Stimulated activated CD4-positive, alpha-beta T cell treated with anti-CD3 and anti-CD28 coated beads, Interleukin-4, amount 100 ng/mL, for 4 hours (primary cell): ENCODE data around the gene CCDC122.
"Not testable (repeated sequence)": the region's sequence is repeated elsewhere in the genome, so short reads cannot be mapped to it uniquely, and the experiment has no call there.

Source experiments
- DNase-seq, 2 experiments: peaks; one replicate each; pipeline ENCODE4 v3.0.0-alpha.2; 2020

Gene CCDC122

GRCh38 chr13:43876366-43876765 lies 3.2 kb downstream of the CCDC122 start:
- no peak for DNase-seq

GRCh38 chr13:43874504-43875092 lies 4.9 kb downstream of the CCDC122 start:
- DNase-seq = no peak

DNA sequence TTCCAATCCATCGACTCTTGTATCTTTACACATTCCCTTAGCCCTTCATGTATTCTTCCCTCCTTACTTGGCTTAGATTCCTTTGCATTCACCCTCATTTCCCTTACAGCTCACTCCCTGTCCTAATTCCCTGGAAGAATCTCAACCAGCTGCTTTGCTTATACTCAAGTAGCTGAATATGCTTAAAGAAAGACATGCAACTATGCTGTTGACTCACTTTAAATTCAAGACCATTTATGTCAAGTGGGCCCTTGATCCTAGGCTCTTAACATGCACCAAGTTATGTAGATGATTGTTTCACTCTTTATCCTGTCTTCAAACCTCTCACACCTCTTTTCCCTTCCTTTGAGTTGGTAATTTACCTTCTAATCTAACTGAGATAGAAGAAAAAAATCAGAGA lies 7.4 kb downstream of the CCDC122 start:
- DNase-seq = no peak

DNA sequence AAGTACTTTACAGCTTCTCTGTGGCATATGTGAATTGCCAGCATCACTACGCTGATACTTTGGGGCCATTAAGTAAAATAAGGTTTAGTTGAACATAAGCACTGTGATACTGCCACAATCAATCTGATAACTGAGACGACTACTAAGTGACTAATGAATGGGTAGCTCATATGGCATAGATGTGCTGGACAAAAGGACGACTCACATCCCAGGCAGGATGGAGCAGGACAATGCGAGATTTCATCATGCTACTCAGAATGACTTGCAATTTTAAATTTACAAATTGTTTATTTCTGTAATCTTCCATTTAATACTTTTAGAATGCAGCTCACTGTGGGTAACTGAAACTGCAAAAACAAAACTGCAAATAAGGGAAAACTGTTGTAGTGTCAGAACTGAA lies 13.6 kb downstream of the CCDC122 start:
- DNase-seq = no peak

GRCh38 chr13:43864921-43865320 lies 14.6 kb downstream of the CCDC122 start:
- DNase-seq = no peak

DNA sequence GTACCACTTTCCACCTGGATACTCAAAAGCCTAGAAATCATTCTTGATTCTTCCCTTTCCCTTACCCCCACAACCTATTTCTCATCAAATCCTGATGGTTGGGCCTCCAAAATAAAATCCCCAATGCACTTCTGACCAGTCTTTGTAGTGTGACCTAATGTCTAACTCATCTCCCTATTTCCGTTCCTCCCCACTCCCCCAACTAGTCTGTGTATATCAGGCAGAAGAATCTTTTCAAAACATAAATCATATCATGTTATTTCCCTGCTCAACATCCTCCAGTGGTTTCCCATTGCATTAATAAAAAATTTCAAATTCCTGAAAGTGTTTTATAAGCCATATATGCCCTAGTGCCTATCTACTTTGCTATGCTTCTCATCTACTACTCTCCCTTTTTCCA lies 17.7 kb downstream of the CCDC122 start:
- DNase-seq = no peak

- DNase-seq = no peak
These were observed 26.6 kb downstream of the CCDC122 start for GRCh38 chr13:43852923-43853404.

DNA sequence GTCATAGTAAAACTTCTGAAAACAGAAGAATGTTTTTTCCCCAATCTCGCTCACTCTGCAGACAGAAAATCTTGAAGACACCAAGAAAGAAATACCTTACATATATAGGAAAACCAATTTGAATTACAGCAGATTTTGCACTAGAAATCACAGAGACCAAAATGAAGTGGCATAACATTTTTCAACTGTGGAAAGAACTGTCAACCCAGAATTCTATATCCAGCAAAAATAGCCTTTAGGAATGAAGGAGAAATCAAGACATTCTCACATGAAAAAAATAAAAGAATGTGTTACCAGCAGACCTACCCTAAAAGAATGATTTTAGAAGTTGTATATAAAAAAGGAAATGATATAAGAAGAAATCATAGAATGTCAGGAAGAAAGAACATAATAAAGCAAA lies 28.7 kb downstream of the CCDC122 start:
- DNase-seq = no peak

- DNase-seq = no peak
These were observed 31.4 kb downstream of the CCDC122 start for GRCh38 chr13:43848001-43848649.

DNA sequence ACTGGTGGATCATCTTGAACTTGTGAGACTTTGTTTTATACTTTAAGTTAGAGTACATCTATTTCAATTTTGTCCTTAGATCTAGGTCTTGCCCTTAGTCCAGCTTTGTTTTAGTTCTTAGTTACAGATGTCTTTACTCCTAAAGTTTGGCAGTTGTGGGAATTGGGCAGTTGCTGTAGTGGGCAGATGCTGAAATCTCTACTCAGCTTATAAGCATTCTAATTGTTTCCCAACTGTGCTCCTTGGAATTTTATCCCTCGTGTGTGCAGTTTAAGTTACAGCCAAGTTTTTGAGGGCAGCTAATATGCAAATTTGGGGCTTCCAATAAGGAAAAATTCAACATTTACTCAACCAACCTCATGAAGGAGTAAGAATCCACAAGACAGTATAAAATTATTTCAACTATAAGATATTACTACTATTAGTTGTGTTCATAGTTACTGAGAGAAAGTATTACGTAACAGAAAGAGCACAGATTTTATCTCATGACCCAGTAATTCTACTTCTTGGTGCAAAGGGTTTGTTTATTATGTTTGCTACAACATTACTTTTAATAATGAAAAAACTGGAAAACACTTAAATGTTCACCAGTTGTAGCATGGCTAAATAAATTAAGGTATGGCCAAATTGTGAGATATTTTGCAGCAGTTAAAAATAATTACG lies 32.9 kb downstream of the CCDC122 start:
- DNase-seq = no peak

DNA sequence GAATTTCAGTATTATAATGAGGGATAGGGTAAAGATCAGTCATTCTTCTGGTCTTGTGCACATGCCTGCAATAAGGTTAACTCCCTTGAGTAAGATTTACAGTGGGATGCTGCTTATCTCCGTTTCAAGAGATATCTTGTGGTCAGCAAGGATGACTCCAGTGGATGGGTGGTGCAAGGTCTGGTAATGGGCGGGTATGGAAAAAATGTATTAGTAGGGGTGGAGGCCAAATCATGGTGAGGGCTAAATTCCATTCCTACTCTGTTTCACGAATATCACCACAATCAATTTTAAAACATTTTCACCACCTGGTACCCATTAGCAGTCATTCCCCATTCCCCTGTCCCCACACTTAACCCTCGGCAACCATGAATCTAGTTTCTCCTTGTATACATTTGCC lies 40.6 kb downstream of the CCDC122 start:
- no peak for DNase-seq

DNA sequence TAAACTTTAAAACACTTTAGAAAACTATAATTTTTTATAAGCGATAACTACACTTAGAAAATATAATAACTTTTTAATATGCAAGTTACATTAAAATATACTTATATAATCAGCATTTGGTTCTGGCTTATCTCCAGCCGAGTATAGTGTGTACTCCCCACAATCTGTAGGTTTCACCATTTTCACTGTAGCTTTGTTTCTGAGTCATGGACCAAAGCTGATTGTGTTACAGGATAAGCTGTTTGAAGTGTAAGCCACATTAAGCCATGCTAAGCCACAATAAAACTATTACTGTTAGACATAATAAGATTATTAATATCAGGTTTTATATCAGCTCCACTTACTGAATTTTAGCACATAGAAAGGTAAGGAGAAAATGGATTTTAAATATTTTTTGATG lies 43.8 kb downstream of the CCDC122 start:
- no peak for DNase-seq

GRCh38 chr13:43831088-43831487 lies 48.5 kb downstream of the CCDC122 start:
- no peak for DNase-seq

DNA sequence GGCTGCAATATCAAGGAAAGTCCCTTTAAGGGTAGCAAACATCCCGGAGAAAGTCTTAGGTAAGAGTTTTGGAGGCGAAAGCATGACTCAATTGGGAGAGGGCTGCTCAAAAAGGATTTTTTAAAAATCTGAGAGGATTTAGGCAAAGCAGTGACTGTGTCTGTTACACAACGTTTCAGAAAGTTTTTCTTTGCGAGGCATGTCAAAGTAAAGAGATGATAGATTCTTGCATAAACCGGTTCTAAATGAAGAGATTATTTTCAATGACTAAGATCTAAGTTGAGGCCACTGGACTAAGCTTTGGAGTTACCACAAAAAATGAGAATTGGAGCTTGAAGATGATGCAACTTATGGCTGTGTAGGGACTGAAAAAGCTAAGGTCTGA lies 49.1 kb downstream of the CCDC122 start:
- no peak for DNase-seq

- not testable (repeated sequence) for DNase-seq
These were observed 54.9 kb downstream of the CCDC122 start for GRCh38 chr13:43824656-43825055.

DNA sequence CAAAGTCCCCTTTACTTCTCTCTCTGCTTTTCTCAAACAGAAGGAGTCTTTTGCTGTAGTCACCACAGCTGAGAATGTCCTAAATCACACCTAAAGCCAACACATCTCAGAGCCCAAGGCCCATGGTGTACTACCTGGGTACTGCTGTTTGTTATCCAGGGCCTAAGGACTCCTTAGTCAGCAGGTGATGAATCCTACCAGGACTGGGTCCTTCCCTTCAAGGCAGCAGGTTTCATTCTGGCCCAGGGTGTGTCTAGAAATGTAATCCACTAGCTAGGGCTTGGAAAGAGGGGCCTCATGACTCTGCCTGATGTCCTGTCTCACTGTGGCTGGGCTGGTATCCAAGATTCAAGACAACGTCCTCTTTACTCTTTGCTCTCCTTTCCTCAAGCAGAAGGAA lies 56.6 kb downstream of the CCDC122 start:
- no peak for DNase-seq

GRCh38 chr13:43816401-43816889 lies 63.1 kb downstream of the CCDC122 start:
- no peak for DNase-seq

DNA sequence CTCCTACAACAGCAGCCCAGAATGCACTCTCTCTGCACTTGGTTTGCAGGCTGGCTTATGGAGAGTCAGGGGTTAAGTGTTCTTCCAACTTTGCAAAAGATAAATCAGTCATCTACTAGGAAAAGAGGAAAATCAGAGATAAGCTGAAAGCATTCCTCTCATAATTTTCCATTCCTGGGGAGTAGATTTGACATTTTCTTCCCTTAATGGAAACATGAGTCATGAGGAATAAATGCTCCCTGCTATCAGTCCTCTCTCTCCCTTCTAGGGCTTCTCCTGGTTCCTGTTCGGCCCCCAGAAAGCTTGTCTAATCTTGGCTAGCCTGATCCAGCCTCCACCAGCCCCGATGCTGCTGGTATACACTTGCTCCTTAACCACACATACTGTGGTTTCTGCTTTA lies 64.3 kb downstream of the CCDC122 start:
- no peak for DNase-seq

DNA sequence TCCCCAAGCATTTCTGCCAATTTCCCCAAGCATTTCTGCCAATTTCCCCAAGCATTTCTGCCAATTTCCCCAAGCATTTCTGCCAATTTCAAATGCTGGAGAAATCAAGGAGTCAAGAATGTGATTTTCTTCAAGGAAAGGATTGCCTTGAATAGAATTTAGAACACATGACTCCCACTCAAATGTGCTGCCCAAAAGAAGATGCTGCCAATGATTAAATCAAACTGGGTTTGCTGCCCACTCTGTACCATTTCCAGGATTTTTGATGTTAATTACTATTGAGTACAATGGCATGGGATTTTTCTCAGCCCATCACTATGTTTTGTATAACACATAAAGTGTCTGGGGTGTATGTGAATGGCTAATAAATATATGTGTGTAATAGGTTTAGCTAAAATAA lies 70.9 kb downstream of the CCDC122 start:
- no peak for DNase-seq

GRCh38 chr13:43805681-43806128 lies 73.8 kb downstream of the CCDC122 start:
- no peak for DNase-seq

GRCh38 chr13:43805071-43805468 lies 74.5 kb downstream of the CCDC122 start:
- no peak for DNase-seq

DNA sequence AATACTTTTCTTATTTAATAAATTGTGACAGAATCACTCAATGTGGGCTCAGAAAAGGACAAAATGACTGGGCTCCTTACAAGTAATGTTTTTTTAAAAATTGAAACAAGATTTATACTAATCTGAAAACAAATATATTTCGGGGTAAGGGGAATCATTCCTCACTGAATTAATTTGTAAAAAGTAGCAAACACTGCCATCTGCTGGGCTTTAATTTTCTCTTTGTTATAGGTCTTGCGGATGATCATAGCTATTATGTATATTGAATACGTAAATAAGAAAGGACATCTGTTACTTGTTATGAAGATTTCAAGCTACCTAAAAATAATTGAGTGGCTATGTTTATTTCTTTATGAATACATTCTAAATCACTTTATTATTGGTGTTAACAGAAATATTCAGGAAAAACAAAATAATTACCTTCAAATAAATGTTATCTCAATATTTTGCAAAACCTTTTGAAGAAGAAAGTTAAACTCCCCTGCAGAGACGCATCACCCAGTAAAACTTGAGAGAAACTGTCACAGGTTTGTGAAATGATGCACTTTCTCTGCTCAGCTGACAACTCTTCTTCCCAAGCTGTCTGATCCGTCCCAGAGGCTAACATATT lies 75.0 kb downstream of the CCDC122 start:
- DNase-seq = no peak

GRCh38 chr13:43802511-43802910 lies 77.0 kb downstream of the CCDC122 start:
- no peak for DNase-seq

DNA sequence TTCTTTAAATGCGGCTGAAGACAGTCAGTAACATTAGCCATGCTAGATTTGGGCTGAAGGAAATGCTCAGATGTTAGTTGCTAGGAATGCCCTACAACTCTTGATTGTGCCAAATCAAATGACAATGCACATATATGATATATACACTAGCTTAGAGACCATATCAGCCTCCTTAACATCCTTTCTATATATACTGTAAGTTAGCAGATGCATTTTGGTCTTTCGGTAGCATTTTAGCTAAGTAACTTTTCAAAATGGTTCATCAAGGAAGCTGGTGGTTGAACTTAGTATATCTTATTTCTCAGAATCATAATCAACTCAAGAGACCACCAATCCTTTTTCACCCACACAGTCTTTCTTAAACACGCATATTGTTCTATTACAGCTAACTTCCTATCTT lies 78.7 kb downstream of the CCDC122 start:
- DNase-seq = no peak
